ENCODE data around the gene PHF13. TPM values are rescaled to one million over a fixed set of nuclear protein-coding genes. Genes with fewer than 3 reads are reported as not detected.

Gene PHF13
- polyA plus RNA-seq, 1 experiment = 9.4 TPM

DNA sequence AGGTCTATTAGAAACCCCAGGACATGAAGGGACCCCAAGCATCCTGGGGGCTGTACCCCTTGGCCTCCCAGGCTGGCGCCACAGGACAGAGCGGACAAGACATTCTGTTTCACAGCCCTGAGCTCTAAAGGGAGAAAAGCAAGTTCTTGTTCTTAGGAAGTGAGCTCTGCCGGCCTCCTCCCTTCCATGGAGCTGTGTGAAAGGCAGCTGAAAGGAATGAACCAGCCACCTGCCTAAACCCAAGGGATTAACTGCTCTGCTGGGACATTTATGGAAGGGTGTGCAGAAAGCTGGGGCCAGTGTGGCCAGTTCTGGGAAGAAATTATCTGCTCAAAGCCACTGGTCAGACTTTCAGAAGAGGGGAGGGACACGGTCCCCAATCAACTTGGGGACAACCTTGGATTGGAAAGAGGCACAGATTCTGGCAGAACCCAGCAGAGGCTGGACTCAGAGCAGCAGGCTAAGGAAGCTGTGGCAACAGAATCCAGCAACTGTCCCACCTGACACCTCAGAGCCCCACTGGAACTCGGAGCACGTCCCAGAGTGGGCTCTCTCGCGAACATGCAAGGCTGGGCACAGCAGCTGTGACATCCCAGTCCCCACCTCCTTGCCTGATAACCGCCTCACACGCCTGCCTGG lies 13.0 kb upstream of the PHF13 start:
- Histone ChIP-seq H3K36me3 (ENCODE audit: control insufficient read depth, insufficient read depth, low read length) (peaks cover 33% of the 10 kb centered on the region), H3K27me3 (ENCODE audit: control insufficient read depth, insufficient read depth, low read length) (no peaks in the 10 kb centered on the region), H3K4me3 (ENCODE audit: low read depth, low read length) (peak overlapping the region; percentile 97)
- no peak for DNase-seq (ENCODE audit: low read depth)
- CTCF ChIA-PET = interaction anchor here (0.8 to 5.6 kb wide), 3 partner anchors 23 to 46 kb away, joined by 3 to 29 read pairs (median 4); partner anchors contain the start of genes NOL9 and TAS1R1
- TF ChIP-seq, protein P1, sequence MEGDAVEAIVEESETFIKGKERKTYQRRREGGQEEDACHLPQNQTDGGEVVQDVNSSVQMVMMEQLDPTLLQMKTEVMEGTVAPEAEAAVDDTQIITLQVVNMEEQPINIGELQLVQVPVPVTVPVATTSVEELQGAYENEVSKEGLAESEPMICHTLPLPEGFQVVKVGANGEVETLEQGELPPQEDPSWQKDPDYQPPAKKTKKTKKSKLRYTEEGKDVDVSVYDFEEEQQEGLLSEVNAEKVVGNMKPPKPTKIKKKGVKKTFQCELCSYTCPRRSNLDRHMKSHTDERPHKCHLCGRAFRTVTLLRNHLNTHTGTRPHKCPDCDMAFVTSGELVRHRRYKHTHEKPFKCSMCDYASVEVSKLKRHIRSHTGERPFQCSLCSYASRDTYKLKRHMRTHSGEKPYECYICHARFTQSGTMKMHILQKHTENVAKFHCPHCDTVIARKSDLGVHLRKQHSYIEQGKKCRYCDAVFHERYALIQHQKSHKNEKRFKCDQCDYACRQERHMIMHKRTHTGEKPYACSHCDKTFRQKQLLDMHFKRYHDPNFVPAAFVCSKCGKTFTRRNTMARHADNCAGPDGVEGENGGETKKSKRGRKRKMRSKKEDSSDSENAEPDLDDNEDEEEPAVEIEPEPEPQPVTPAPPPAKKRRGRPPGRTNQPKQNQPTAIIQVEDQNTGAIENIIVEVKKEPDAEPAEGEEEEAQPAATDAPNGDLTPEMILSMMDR (IDR thresholded peaks at IDR 0.05; ENCODE audit: insufficient read depth, low read depth, low read length) = no peak
- POLR2A ChIA-PET = no interaction called here

DNA sequence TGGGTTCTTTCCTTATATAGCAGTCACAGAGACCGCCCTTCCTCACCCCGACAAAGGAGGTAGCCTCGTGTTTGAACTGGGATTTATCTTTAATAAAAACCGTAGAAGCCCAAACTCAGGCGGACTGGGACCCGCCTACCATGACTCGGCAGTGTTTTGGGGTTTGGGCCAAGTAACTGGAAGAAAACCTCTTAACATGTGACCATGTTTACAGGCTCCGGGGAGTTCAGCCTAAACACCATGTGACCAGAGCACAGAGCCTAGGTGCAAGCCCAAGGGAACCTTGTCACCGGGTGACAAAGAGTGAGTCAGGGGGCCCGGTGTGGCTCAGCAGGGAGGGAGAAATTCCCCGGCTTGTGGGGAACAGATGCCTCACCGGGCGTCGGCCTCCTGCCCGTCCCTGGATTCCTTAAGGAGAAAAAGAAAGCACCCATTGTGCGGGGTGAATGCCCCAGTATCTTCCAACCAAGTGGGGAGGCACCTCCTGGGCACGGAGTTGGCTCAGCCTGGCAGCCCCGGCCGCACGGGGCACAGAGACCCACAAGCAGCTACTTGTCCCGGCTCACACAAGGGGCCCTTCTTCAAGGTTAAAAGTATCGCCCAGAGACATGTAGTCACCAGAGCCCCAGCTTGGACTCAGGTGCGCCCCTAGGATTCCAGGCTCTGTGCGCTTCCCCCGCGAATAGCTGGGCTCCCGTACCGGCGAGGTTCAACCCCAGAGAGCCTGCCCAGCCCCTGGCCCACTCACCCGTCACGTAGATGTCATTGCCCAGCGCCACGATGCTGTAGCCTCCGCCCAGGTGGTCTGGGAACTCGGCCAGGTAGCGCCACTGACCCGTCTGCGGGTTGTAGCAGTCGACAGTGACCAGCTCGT lies 12.2 kb upstream of the PHF13 start:
- POLR2A ChIA-PET = no interaction called here
- TF ChIP-seq, protein P1 (IDR thresholded peaks at IDR 0.05; ENCODE audit: insufficient read depth, low read depth, low read length) = peak; percentile 16; the same call in 1 of the 2 replicates
- DNase-seq (ENCODE audit: low read depth) = peak; percentile 77
- H3K4me3 ChIP-seq (ENCODE audit: low read depth, low read length) = peak overlapping the region; percentile 97
- CTCF ChIA-PET = interaction anchor here (0.6 to 5.6 kb wide), 5 partner anchors 22 to 595 kb away, joined by 3 to 29 read pairs (median 4); partner anchors contain the start of genes NOL9 and TAS1R1
- H3K36me3 ChIP-seq (ENCODE audit: control insufficient read depth, insufficient read depth, low read length) = peaks cover 28% of the 10 kb centered on the region
- no peaks in the 10 kb centered on the region for H3K27me3 ChIP-seq (ENCODE audit: control insufficient read depth, insufficient read depth, low read length)

DNA sequence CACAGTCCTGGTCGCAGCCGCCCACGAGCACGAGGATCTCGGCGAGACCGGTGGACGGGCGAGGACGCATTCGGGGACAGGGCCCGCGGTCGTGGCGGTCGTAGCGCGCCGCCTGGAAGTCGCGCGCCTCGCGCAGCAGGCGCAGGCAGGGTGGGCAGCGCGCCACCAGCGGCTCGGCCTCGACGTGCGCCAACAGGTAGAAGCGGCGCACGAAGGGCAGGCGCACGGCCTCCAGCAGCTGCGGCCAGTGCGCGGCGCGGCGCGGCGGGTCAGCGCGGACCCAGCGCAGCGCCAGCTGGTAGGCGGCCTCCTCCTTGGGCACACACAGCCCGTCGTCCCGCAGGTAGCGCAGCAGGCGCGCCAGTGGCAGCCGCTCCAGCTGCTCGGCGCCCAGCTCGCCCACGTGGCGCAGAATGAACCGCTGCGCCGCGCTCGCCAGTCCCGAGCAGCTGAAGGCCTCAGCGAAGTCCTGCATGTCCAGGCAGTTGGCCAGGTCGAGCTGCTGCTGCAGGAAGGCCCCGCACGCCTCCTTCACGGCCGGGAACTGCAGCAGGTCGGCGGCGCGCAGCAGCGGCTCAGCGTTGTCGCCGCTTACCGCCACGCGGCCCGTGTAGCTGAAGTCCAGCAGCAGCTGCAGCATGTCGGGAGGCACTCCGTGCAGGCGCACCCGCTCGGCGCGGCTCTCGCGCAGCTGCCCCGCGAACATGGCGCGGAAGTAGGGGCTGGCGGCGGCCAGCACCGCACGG lies 11.4 kb upstream of the PHF13 start:
- H3K4me3 ChIP-seq (ENCODE audit: low read depth, low read length) = peak overlapping the region; percentile 97
- H3K27me3 ChIP-seq (ENCODE audit: control insufficient read depth, insufficient read depth, low read length) = no peaks in the 10 kb centered on the region
- TF ChIP-seq, protein P1 (IDR thresholded peaks at IDR 0.05; ENCODE audit: insufficient read depth, low read depth, low read length) = no peak
- ChIA-PET POLR2A (no interaction called here), CTCF (interaction anchor here (0.5 to 5.6 kb wide), 7 partner anchors 11 to 596 kb away, joined by 3 to 29 read pairs (median 3); partner anchors contain the start of genes NOL9 and TAS1R1)
- H3K36me3 ChIP-seq (ENCODE audit: control insufficient read depth, insufficient read depth, low read length) = peaks cover 20% of the 10 kb centered on the region
- no peak for DNase-seq (ENCODE audit: low read depth)

DNA sequence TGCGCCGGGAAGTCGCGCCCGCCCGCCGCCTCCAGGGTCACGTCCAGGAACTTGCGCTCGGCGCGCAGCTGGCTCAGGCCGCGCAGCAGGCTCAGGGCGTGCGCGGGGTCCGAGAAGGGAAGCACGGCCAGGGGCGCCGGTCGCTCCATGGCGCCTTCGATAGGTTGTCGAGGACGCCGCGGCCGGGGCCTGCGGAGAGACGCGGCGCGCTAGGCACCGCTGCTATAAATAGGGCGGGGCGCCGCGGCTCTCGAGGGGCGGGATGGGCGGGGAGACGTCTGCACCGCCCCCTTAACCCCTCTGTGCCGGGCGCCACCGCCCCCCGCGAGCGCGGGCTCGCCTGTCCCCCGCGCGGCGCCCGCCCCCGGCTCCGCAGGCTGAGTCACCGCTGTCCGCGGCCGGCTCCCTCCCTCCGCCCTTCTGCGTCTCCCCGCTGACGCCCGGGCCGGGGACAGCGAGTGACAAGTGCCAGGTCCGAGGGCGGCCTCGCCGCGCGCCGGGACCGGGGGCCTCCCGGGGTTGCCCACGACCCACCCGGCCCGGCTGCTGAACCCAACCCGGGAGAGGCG lies 10.8 kb upstream of the PHF13 start, which contains the start of gene KLHL21:
Gene KLHL21, minus strand, starts transcription at position 201 of the 569 bp plus-strand sequence. Its CDS starts 52 bp downstream, at position 149.
- Histone ChIP-seq H3K4me3 (ENCODE audit: low read depth, low read length) (peak within 1 kb of the TSS; percentile 97), H3K36me3 (ENCODE audit: control insufficient read depth, insufficient read depth, low read length) (peaks cover 14% of the 10 kb centered on the region), H3K27me3 (ENCODE audit: control insufficient read depth, insufficient read depth, low read length) (no peaks in the 10 kb centered on the region)
- POLR2A ChIA-PET = interaction anchor here (0.6 kb wide), 1 partner anchor 8 kb away, joined by 3 read pairs; no protein-coding TSS in a partner anchor
- DNase-seq (ENCODE audit: low read depth) = peak; percentile 35
- TF ChIP-seq, protein P1 (IDR thresholded peaks at IDR 0.05; ENCODE audit: insufficient read depth, low read depth, low read length) = no peak
- CTCF ChIA-PET = interaction anchor here (1.0 to 5.6 kb wide), 4 partner anchors 11 to 79 kb away, joined by 3 to 29 read pairs (median 5); partner anchors contain the start of genes NOL9 and TAS1R1
